Measurements from ENCODE around the gene SEMA5A. TPM values are rescaled to one million over a fixed set of nuclear protein-coding genes. Genes with fewer than 3 reads are reported as not detected.

Gene SEMA5A
- polyA plus RNA-seq, 1 donor (not counting 4 experiments of a cell fraction or from before 2014, with no cell fraction given): 0.16 TPM

DNA sequence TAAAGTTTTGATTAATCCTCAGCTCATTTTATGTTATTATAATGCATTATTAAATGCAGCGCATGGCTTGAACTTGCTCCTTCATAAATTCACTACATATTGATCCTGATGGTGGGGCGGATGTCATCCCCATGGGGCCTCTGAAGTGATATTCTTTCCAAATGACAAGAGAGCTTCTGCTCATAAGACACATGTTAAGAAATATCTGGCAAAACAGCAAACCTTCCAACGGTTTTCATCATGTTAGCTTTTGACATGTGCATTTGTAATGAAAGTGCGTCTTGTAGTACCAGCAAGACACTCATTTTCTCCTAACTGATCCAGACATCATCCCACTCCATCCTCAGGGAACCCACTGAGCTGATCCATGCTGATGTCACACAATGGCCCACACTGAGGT lies 45.7 kb downstream of the SEMA5A start:
- TF ChIP-seq, protein P1, sequence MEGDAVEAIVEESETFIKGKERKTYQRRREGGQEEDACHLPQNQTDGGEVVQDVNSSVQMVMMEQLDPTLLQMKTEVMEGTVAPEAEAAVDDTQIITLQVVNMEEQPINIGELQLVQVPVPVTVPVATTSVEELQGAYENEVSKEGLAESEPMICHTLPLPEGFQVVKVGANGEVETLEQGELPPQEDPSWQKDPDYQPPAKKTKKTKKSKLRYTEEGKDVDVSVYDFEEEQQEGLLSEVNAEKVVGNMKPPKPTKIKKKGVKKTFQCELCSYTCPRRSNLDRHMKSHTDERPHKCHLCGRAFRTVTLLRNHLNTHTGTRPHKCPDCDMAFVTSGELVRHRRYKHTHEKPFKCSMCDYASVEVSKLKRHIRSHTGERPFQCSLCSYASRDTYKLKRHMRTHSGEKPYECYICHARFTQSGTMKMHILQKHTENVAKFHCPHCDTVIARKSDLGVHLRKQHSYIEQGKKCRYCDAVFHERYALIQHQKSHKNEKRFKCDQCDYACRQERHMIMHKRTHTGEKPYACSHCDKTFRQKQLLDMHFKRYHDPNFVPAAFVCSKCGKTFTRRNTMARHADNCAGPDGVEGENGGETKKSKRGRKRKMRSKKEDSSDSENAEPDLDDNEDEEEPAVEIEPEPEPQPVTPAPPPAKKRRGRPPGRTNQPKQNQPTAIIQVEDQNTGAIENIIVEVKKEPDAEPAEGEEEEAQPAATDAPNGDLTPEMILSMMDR (optimal IDR thresholded peaks at IDR 0.05 in 1 of 3, IDR thresholded peaks at IDR 0.05 in 1 of 3, conservative IDR thresholded peaks at IDR 0.05 in 1 of 3; ENCODE audit: extremely low read depth in 1 of 3, insufficient read depth in 2 of 3, low read length in 3 of 3): no peak
- no peak for TF ChIP-seq EZH2 (IDR thresholded peaks at IDR 0.05; ENCODE audit: low read length)
- H3K9me1 ChIP-seq (ENCODE audit: control insufficient read depth, extremely low read depth, insufficient read depth, low read length): no peaks in the 10 kb centered on the region
- FAIRE-seq: no peak

DNA sequence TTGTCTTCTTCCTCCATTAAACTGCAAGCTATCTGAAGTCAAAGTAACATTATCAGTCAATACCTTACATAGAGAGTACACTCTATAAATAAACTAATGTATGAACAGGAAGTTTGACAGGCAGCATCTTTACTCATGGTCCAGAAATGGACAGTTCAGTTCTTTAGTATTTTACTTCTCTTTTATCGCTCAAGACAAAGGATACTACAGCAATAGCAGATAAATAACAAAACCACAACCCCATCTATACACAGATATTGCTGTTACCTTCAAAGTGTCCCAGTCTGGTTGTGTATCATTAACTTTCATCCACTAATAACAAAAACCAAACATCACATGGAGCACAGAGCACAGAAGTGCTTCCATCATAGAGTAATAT lies 46.4 kb downstream of the SEMA5A start:
- H3K4me3 ChIP-seq (ENCODE audit: control insufficient read depth in 2 of 3, extremely low read depth in 1 of 3, insufficient read depth in 2 of 3, low read depth in 1 of 3, low read length in 3 of 3): no peak overlapping the region
- H3K36me3 ChIP-seq (ENCODE audit: control insufficient read depth in 2 of 2, extremely low read depth in 1 of 2, insufficient read depth in 2 of 2, low read length in 2 of 2): no peaks in the 10 kb centered on the region
- H2AFZ ChIP-seq (ENCODE audit: control insufficient read depth, low read length): no peak overlapping the region
- TF ChIP-seq EZH2 (IDR thresholded peaks at IDR 0.05; ENCODE audit: low read length): no peak
- TF ChIP-seq, protein P1 (optimal IDR thresholded peaks at IDR 0.05 in 1 of 3, IDR thresholded peaks at IDR 0.05 in 1 of 3, conservative IDR thresholded peaks at IDR 0.05 in 1 of 3; ENCODE audit: extremely low read depth in 1 of 3, insufficient read depth in 2 of 3, low read length in 3 of 3): no peak
- H3K27me3 ChIP-seq (ENCODE audit: control insufficient read depth, extremely low read depth, insufficient read depth, low read length): no peaks in the 10 kb centered on the region
- no peaks in the 10 kb centered on the region for H3K9me1 ChIP-seq (ENCODE audit: control insufficient read depth, extremely low read depth, insufficient read depth, low read length)
- no peak overlapping the region for H3K9ac ChIP-seq (ENCODE audit: control insufficient read depth, extremely low read depth, insufficient read depth, low read length)
- H3K4me2 ChIP-seq (ENCODE audit: control insufficient read depth, extremely low read depth, insufficient read depth, low read depth, low read length): no peak overlapping the region
- DNase-seq (ENCODE audit: low read depth, low spot score): no peak
- H4K20me1 ChIP-seq (ENCODE audit: control insufficient read depth, extremely low read depth, insufficient read depth, low read length): no peaks in the 10 kb centered on the region
- H3K9me3 ChIP-seq (ENCODE audit: control insufficient read depth, low read depth, low read length): no peaks in the 10 kb centered on the region
- H3K27ac ChIP-seq (ENCODE audit: control insufficient read depth, insufficient read depth, low read length): no peak overlapping the region
- H3K4me1 ChIP-seq (ENCODE audit: control insufficient read depth, extremely low read depth, insufficient read depth, low read length): peaks cover 5% of the 10 kb centered on the region
- FAIRE-seq: no peak
- dilution Hi-C loops (cut with MboI; ENCODE audit: extremely low pct_ligation_motif_present, low sequenced_read_pairs): loop anchor here (25.0 kb wide), 1 partner anchor 137 kb away; no protein-coding TSS in a partner anchor
- H3K79me2 ChIP-seq (ENCODE audit: control insufficient read depth, insufficient read depth, low read length): no peaks in the 10 kb centered on the region

More for the DNA sequence above, 45.7 kb downstream of the SEMA5A start:
- Histone ChIP-seq H3K4me2 (ENCODE audit: control insufficient read depth, extremely low read depth, insufficient read depth, low read depth, low read length) (no peak overlapping the region), H3K9ac (ENCODE audit: control insufficient read depth, extremely low read depth, insufficient read depth, low read length) (no peak overlapping the region), H3K9me3 (ENCODE audit: control insufficient read depth, low read depth, low read length) (no peaks in the 10 kb centered on the region), H3K4me3 (ENCODE audit: control insufficient read depth in 2 of 3, extremely low read depth in 1 of 3, insufficient read depth in 2 of 3, low read depth in 1 of 3, low read length in 3 of 3) (no peak overlapping the region), H3K27me3 (ENCODE audit: control insufficient read depth, extremely low read depth, insufficient read depth, low read length) (no peaks in the 10 kb centered on the region), H3K36me3 (ENCODE audit: control insufficient read depth in 2 of 2, extremely low read depth in 1 of 2, insufficient read depth in 2 of 2, low read length in 2 of 2) (no peaks in the 10 kb centered on the region), H3K79me2 (ENCODE audit: control insufficient read depth, insufficient read depth, low read length) (no peaks in the 10 kb centered on the region), H2AFZ (ENCODE audit: control insufficient read depth, low read length) (no peak overlapping the region), H4K20me1 (ENCODE audit: control insufficient read depth, extremely low read depth, insufficient read depth, low read length) (no peaks in the 10 kb centered on the region), H3K4me1 (ENCODE audit: control insufficient read depth, extremely low read depth, insufficient read depth, low read length) (peaks cover 5% of the 10 kb centered on the region), H3K27ac (ENCODE audit: control insufficient read depth, insufficient read depth, low read length) (no peak overlapping the region)
- dilution Hi-C loops (cut with MboI; ENCODE audit: extremely low pct_ligation_motif_present, low sequenced_read_pairs): no loop called here
- no peak for DNase-seq (ENCODE audit: low read depth, low spot score)

Data from keratinocyte (primary cell).